ENCODE data around the gene ACSL1.

DNA sequence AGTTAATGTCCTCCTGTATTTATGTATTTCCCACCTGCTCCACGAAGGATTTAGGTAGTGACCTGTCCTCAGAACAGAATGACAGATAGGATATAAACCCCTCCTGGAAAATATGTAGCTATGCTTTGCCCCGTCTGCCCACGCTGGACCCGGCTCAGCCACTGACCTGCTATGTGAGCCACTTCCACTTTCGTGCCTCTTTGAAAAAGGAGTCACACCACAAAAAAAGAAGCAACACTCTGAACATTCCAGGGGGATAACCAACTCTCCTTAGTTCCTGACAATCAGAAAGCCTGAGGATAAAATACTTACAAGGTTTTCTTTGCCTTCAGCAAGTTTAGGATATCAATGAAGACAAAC lies 11.1 kb downstream of the ACSL1 start:
- TF ChIP-seq, protein P1, sequence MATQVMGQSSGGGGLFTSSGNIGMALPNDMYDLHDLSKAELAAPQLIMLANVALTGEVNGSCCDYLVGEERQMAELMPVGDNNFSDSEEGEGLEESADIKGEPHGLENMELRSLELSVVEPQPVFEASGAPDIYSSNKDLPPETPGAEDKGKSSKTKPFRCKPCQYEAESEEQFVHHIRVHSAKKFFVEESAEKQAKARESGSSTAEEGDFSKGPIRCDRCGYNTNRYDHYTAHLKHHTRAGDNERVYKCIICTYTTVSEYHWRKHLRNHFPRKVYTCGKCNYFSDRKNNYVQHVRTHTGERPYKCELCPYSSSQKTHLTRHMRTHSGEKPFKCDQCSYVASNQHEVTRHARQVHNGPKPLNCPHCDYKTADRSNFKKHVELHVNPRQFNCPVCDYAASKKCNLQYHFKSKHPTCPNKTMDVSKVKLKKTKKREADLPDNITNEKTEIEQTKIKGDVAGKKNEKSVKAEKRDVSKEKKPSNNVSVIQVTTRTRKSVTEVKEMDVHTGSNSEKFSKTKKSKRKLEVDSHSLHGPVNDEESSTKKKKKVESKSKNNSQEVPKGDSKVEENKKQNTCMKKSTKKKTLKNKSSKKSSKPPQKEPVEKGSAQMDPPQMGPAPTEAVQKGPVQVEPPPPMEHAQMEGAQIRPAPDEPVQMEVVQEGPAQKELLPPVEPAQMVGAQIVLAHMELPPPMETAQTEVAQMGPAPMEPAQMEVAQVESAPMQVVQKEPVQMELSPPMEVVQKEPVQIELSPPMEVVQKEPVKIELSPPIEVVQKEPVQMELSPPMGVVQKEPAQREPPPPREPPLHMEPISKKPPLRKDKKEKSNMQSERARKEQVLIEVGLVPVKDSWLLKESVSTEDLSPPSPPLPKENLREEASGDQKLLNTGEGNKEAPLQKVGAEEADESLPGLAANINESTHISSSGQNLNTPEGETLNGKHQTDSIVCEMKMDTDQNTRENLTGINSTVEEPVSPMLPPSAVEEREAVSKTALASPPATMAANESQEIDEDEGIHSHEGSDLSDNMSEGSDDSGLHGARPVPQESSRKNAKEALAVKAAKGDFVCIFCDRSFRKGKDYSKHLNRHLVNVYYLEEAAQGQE (IDR thresholded peaks at IDR 0.05; ENCODE audit: insufficient read depth in 1 of 2, low read depth in 2 of 2, low read length in 2 of 2), result no peak
- no peak for TF ChIP-seq POLR2AphosphoS5 (IDR thresholded peaks at IDR 0.05; ENCODE audit: low read depth, low read length)
- no peak for TF ChIP-seq SIN3A (IDR thresholded peaks at IDR 0.05; ENCODE audit: borderline replicate concordance, insufficient read depth, low read length)
